Vagina (tissue), 2 donors: ENCODE results near the gene ZNF48. TPM values are rescaled to one million over a fixed set of nuclear protein-coding genes. Genes with fewer than 3 reads are reported as not detected.

Experiments used
- DNase-seq, 2 donors: peaks; one replicate each; pipeline ENCODE4 v3.0.0-alpha.2; 2017; ENCODE audit errors: extremely low spot score in 2 of 2
- H3K27ac ChIP-seq: fragments of 200-600 bp; sonication (generic); one replicate; pipeline ENCODE4 v1.5.1; 2019
- H3K27me3 ChIP-seq: fragments of 200-600 bp; sonication (generic); one replicate; pipeline ENCODE4 v1.5.1; 2019
- H3K36me3 ChIP-seq, 2 donors: fragments of 200-600 bp; sonication (generic); one replicate each; pipeline ENCODE4 v1.5.1; 2017 to 2019
- H3K4me1 ChIP-seq: fragments of 200-600 bp; sonication (generic); one replicate; pipeline ENCODE4 v1.5.1; 2019
- H3K4me3 ChIP-seq, 2 donors: fragments of 200-600 bp; sonication (generic); 1 replicate in 1 of 2; 2 replicates in 1 of 2; pipeline ENCODE4 v1.5.1; 2016 to 2019
- H3K9me3 ChIP-seq: fragments of 200-600 bp; sonication (generic); one replicate; pipeline ENCODE4 v1.5.1; 2019
- CTCF ChIP-seq, 3 experiments: fragments of 450-650 bp in 2 of 3; fragments of 200-600 bp in 1 of 3; sonication (generic) in 1 of 3; IDR thresholded peaks; one replicate each; pipeline ENCODE4 v1.5.1; 2017 to 2019; ENCODE audit warnings: antibody characterized with exemption in 3 of 3, mild to moderate bottlenecking in 2 of 3, moderate library complexity in 2 of 3
- POLR2A ChIP-seq, 2 donors: fragments of 450-650 bp; IDR thresholded peaks; one replicate each; pipeline ENCODE4 v1.6.1; 2017; ENCODE audit warnings: antibody characterized with exemption in 2 of 2, mild to moderate bottlenecking in 2 of 2, moderate library complexity in 2 of 2
- POLR2AphosphoS5 ChIP-seq, 2 donors: sonication (generic); formaldehyde crosslinking; IDR thresholded peaks; one replicate each; pipeline ENCODE4 v1.9.0; 2017; ENCODE audit warnings: antibody characterized with exemption in 2 of 2, mild to moderate bottlenecking in 2 of 2, low read depth in 1 of 2; ENCODE audit not compliant: insufficient read depth in 1 of 2
- intact Hi-C: fragments of 100-400 bp; cut with DNase I; formaldehyde crosslinking; loops from one replicate; pipeline ENCODE4 v1.15.1; 2023
- total RNA-seq: library from RNA; depleted of rRNA; stranded (reverse); fragments of >200 nt; gene quantifications from one replicate; pipeline ENCODE4 v1.2.3, GENCODE V29; 2016

Gene ZNF48
- total RNA-seq, 1 donor from 2014 or later, result 3.4 TPM

- no peak for DNase-seq
- no peaks in the 10 kb centered on the region for H3K36me3 ChIP-seq
- H3K27me3 ChIP-seq, result no peaks in the 10 kb centered on the region
- intact Hi-C loops, result loop anchor here (10.0 kb wide), 1 partner anchor 90 kb away; the partner anchor contains the start of gene ZNF747
- H3K4me3 ChIP-seq, result peak overlapping the region; percentile 79 to 93
- H3K27ac ChIP-seq, result peak overlapping the region; percentile 85
- no peaks in the 10 kb centered on the region for H3K9me3 ChIP-seq
- peaks cover 20% of the 10 kb centered on the region for H3K4me1 ChIP-seq
- TF ChIP-seq CTCF (IDR thresholded peaks at IDR 0.05), result no peak
- TF ChIP-seq POLR2AphosphoS5 (IDR thresholded peaks at IDR 0.05; ENCODE audit: insufficient read depth in 1 of 2, low read depth in 1 of 2), result no peak
- no peak for TF ChIP-seq POLR2A (IDR thresholded peaks at IDR 0.05)
Measured at GRCh38 chr16:30445149-30445407, 49.9 kb downstream of the ZNF48 start.

GRCh38 chr16:30445408-30446202 lies 50.4 kb downstream of the ZNF48 start, which contains the start of gene SEPHS2:
TSS of gene SEPHS2 (minus strand) at chr16:30445874. CDS start at chr16:30445727, 147 bp downstream.
- TF ChIP-seq POLR2A (IDR thresholded peaks at IDR 0.05), result peak in 1 of 2 donors; percentile 84
- peak; percentile 95 to 98 for TF ChIP-seq POLR2AphosphoS5 (IDR thresholded peaks at IDR 0.05; ENCODE audit: insufficient read depth in 1 of 2, low read depth in 1 of 2)
- TF ChIP-seq CTCF (IDR thresholded peaks at IDR 0.05), result no peak
- no peaks in the 10 kb centered on the region for H3K9me3 ChIP-seq
- H3K4me1 ChIP-seq, result peaks cover 20% of the 10 kb centered on the region
- H3K36me3 ChIP-seq, result no peaks in the 10 kb centered on the region
- DNase-seq, result peak in 1 of 2 donors; percentile 98
- peak within 1 kb of the TSS; percentile 85 for H3K27ac ChIP-seq
- intact Hi-C loops, result loop anchor here (10.0 kb wide), 1 partner anchor 89 kb away; the partner anchor contains the start of gene ZNF747
- no peaks in the 10 kb centered on the region for H3K27me3 ChIP-seq
- peak within 1 kb of the TSS; percentile 79 to 93 for H3K4me3 ChIP-seq

- H3K4me1 ChIP-seq, result peaks cover 20% of the 10 kb centered on the region
- no peaks in the 10 kb centered on the region for H3K9me3 ChIP-seq
- intact Hi-C loops, result loop anchor here (10.0 kb wide), 1 partner anchor 89 kb away; the partner anchor contains the start of gene ZNF747
- no peak for DNase-seq
- TF ChIP-seq POLR2AphosphoS5 (IDR thresholded peaks at IDR 0.05; ENCODE audit: insufficient read depth in 1 of 2, low read depth in 1 of 2), result no peak
- TF ChIP-seq CTCF (IDR thresholded peaks at IDR 0.05), result no peak
- TF ChIP-seq POLR2A (IDR thresholded peaks at IDR 0.05), result no peak
- no peaks in the 10 kb centered on the region for H3K27me3 ChIP-seq
- H3K27ac ChIP-seq, result peak overlapping the region; percentile 85
- H3K4me3 ChIP-seq, result peak overlapping the region; percentile 79 to 93
- no peaks in the 10 kb centered on the region for H3K36me3 ChIP-seq
Measured at GRCh38 chr16:30446203-30446595, 51.0 kb downstream of the ZNF48 start.

GRCh38 chr16:30447512-30448226 lies 52.4 kb downstream of the ZNF48 start:
- TF ChIP-seq CTCF (IDR thresholded peaks at IDR 0.05) (no peak), POLR2AphosphoS5 (IDR thresholded peaks at IDR 0.05; ENCODE audit: insufficient read depth in 1 of 2, low read depth in 1 of 2) (no peak), POLR2A (IDR thresholded peaks at IDR 0.05) (no peak)
- no peaks in the 10 kb centered on the region for H3K9me3 ChIP-seq
- H3K4me1 ChIP-seq, result peaks cover 20% of the 10 kb centered on the region
- no peaks in the 10 kb centered on the region for H3K36me3 ChIP-seq
- H3K27ac ChIP-seq, result no peak overlapping the region
- DNase-seq, result no peak
- H3K27me3 ChIP-seq, result no peaks in the 10 kb centered on the region
- no peak overlapping the region for H3K4me3 ChIP-seq
- intact Hi-C loops, result loop anchor here (10.0 kb wide), 1 partner anchor 87 kb away; the partner anchor contains the start of gene ZNF747
